HL-60/S4 treated with retinoic acid at 250 ng/mL for 4 days and 3 days (cell line): ENCODE measurements around the gene PLXNA2.

Experiments
- in situ Hi-C: fragments of 300-500 bp; cut with MboI; formaldehyde crosslinking; loops from 2 replicates; pipeline ENCODE4 v1.7.0; 2022; ENCODE audit warnings: low sequenced_read_pairs

The PLXNA2 gene, protein sequence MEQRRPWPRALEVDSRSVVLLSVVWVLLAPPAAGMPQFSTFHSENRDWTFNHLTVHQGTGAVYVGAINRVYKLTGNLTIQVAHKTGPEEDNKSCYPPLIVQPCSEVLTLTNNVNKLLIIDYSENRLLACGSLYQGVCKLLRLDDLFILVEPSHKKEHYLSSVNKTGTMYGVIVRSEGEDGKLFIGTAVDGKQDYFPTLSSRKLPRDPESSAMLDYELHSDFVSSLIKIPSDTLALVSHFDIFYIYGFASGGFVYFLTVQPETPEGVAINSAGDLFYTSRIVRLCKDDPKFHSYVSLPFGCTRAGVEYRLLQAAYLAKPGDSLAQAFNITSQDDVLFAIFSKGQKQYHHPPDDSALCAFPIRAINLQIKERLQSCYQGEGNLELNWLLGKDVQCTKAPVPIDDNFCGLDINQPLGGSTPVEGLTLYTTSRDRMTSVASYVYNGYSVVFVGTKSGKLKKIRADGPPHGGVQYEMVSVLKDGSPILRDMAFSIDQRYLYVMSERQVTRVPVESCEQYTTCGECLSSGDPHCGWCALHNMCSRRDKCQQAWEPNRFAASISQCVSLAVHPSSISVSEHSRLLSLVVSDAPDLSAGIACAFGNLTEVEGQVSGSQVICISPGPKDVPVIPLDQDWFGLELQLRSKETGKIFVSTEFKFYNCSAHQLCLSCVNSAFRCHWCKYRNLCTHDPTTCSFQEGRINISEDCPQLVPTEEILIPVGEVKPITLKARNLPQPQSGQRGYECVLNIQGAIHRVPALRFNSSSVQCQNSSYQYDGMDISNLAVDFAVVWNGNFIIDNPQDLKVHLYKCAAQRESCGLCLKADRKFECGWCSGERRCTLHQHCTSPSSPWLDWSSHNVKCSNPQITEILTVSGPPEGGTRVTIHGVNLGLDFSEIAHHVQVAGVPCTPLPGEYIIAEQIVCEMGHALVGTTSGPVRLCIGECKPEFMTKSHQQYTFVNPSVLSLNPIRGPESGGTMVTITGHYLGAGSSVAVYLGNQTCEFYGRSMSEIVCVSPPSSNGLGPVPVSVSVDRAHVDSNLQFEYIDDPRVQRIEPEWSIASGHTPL (N-terminal part only)

GRCh38 chr1:208243967-208244916, at the start of gene PLXNA2:
Gene PLXNA2, minus strand, starts transcription at chr1:208244384. Its CDS starts 26,462 bp downstream, at chr1:208217922.
- in situ Hi-C loops: loop anchor here (25.0 kb wide), 1 partner anchor 232 kb away; no protein-coding TSS in a partner anchor

DNA sequence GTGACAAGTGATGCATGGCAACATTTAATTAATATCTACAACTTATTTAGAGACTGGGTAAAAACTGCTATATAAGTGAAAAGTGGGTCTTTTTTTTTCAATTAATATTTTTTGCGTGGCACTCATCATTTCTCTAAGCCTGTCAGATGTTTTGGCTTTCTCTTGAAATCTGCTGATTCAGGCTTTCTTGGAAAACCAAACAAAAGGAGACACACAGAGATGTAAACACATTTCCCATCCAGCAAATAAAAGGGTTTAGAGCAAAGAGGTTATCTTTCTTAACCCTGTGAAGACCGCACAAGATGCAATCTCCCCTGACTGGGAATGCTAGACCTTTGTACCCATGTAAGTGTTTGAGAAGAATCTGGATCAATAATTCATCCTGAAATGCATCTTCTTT, 48.7 kb upstream of the PLXNA2 start:
- in situ Hi-C loops: no loop called here

GRCh38 chr1:208291923-208292711, 47.9 kb upstream of the PLXNA2 start:
- in situ Hi-C loops: no loop called here

DNA sequence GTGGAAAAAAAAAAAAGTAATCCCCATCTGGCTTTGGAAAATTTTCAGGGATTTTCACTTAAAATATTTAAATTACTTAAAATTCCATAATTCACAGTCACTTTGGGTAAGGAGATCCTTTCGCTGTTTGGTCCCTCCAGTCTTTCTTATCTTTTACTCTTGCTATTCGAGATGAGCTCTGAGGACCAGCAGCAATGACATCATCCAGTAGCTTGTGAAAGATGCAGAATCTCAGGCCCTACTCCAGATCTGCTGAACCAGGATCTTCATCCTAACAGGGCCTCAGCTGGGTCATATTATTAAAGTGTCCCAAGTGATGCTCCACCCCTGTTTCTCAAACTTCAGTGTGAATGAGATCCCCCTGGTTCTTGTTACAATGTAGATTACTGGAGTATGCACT, 46.9 kb upstream of the PLXNA2 start:
- in situ Hi-C loops: no loop called here

- in situ Hi-C loops: no loop called here
Observed at GRCh38 chr1:208289716-208290115, 45.5 kb upstream of the PLXNA2 start.

GRCh38 chr1:208288495-208288894, 44.3 kb upstream of the PLXNA2 start:
- in situ Hi-C loops: no loop called here

DNA sequence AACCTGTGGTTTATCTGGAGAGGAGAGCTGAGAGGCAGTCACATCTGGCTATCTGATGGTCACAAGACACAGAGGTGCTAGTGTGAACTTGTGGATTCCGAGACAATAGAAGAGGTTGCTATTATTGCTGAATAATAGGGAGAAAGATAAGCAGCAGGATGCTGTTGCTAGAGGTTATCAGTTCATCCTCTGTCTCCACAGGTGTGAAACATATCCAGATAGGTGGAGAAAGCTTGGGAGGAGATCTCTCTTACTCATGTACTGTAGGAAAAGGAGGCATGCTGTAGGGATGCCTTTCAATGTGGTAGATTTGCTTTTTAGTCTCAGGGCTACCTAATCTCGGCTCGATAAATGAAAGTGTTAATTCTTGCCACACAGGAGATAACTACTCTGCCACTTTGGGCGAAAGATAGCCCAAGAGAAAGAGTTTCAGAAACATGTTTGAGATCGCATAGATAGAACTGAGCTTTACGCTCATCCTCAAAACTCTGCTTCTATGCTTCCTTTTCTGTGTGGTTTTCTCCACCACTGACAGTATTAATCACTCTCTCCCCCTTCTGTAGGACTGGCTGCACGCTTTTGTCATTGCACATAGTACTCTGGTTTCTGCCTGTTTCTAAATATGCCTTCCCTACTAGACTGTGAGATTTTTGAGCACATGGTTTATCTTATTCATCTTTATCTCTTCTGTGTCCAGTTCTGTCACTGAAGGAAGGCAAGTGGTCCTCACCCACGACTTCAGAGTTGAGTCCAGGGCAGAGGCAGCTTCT, 36.7 kb upstream of the PLXNA2 start:
- in situ Hi-C loops: no loop called here

GRCh38 chr1:208279826-208280588, 35.8 kb upstream of the PLXNA2 start:
- in situ Hi-C loops: no loop called here

DNA sequence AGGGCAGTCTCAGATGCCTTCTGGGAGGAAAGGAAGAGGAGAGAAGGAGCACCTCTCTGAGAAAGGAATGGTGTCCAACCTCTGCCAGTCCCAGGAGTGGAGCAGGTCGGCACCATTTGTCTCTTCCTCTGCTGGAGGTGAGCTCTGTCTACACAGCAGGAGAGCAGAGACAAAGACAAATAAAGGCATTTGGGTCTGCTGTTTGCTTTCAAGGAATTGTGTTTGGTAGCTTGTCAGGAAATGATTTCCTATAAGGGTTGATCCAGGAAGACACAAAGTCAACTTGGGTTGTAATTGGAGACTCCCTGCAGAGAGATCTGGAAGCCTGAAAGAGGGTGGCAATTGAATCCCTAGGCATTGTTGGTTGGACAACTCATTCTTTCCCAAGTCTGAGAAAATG, 34.5 kb upstream of the PLXNA2 start:
- in situ Hi-C loops: no loop called here

GRCh38 chr1:208276757-208277435, 32.7 kb upstream of the PLXNA2 start:
- in situ Hi-C loops: no loop called here

- in situ Hi-C loops: no loop called here
Observed at GRCh38 chr1:208275083-208275482, 30.9 kb upstream of the PLXNA2 start.

GRCh38 chr1:208273386-208274017, 29.3 kb upstream of the PLXNA2 start:
- in situ Hi-C loops: no loop called here

GRCh38 chr1:208272713-208273112, 28.5 kb upstream of the PLXNA2 start:
- in situ Hi-C loops: no loop called here

DNA sequence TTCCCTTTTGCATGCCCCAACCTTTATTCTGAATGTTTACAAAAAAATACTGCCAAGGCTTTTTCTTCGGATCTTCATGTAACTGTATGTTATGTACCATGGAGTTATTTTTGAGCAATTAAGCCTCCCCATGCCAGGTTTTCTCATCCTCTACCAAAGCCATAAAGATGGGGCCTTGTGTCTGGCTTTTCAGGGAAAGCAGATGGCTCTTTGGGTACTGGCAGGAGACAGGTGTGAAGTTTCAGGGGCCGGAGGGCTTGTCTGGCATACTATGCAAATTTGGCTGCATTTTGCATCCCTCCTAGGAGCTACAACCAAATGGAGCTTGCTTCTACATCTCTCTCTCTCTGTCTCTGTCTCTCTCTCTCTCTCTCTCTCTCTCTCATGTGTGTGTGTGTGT, 28.1 kb upstream of the PLXNA2 start:
- in situ Hi-C loops: no loop called here

GRCh38 chr1:208271236-208271635, 27.1 kb upstream of the PLXNA2 start:
- in situ Hi-C loops: no loop called here

- in situ Hi-C loops: no loop called here
Observed at GRCh38 chr1:208270651-208271141, 26.5 kb upstream of the PLXNA2 start.

DNA sequence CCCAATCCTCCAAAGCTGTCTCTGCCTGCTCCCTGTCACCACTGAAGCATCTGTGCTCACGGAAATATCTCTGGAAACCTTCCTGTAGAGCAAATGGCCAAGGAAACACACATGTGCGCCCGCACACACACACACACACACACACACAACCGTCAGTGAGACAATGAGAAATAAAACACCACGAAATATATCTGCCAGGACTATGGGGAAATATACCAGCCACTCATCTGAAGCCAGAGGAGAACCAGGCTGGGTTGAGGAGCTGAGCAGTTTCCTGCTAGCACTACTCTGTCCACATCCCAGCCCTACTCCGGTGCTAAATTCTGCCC, 25.1 kb upstream of the PLXNA2 start:
- in situ Hi-C loops: no loop called here
